Lower leg skin (tissue), 3 donors: ENCODE data around the gene SHANK3.

Experiments used
- POLR2A ChIP-seq, 2 donors: fragments of 450-650 bp; IDR thresholded peaks; one replicate each; pipeline ENCODE4 v1.6.1; 2016 to 2017; ENCODE audit warnings: antibody characterized with exemption in 2 of 2, mild to moderate bottlenecking in 1 of 2, moderate library complexity in 1 of 2
- TF ChIP-seq, protein P1 (sequence below), 3 donors: fragments of 450-650 bp; IDR thresholded peaks; one replicate each; pipeline ENCODE4 v1.5.1; 2016; ENCODE audit warnings: antibody characterized with exemption in 3 of 3, mild to moderate bottlenecking in 3 of 3, moderate library complexity in 2 of 3

DNA sequence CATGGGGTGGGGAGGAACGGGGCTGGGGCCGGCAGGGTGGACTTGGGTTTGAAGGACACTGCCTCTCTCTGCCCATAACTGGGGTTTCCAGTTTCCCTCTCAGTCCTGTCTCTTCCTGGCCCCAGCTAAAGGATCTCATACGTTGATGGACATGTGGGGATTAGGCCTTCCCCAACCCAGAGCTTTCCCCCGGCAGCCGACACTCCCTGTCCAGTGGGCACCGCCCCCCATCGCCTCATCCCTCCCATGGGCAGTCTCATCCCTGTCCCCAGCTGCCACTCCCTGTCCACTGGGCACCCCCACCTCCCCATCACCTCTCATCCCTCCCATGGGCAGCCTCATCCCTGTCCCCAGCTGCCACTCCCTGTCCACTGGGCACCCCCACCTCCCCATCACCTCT is 43.2 kb downstream of the SHANK3 start:
- TF ChIP-seq, protein P1, sequence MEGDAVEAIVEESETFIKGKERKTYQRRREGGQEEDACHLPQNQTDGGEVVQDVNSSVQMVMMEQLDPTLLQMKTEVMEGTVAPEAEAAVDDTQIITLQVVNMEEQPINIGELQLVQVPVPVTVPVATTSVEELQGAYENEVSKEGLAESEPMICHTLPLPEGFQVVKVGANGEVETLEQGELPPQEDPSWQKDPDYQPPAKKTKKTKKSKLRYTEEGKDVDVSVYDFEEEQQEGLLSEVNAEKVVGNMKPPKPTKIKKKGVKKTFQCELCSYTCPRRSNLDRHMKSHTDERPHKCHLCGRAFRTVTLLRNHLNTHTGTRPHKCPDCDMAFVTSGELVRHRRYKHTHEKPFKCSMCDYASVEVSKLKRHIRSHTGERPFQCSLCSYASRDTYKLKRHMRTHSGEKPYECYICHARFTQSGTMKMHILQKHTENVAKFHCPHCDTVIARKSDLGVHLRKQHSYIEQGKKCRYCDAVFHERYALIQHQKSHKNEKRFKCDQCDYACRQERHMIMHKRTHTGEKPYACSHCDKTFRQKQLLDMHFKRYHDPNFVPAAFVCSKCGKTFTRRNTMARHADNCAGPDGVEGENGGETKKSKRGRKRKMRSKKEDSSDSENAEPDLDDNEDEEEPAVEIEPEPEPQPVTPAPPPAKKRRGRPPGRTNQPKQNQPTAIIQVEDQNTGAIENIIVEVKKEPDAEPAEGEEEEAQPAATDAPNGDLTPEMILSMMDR (IDR thresholded peaks at IDR 0.05), result no peak
- TF ChIP-seq POLR2A (IDR thresholded peaks at IDR 0.05), result no peak
